Stimulated activated naive CD4-positive, alpha-beta T cell treated with Interleukin-2 at 50 U/mL for 16 hours (primary cell): Measurements from ENCODE around the gene SH3RF1.

ENCODE experiments used
- DNase-seq: peaks from one replicate; lab custom pipeline; 2025; lab: John Stamatoyannopoulos, UW

The SH3RF1 gene

DNA sequence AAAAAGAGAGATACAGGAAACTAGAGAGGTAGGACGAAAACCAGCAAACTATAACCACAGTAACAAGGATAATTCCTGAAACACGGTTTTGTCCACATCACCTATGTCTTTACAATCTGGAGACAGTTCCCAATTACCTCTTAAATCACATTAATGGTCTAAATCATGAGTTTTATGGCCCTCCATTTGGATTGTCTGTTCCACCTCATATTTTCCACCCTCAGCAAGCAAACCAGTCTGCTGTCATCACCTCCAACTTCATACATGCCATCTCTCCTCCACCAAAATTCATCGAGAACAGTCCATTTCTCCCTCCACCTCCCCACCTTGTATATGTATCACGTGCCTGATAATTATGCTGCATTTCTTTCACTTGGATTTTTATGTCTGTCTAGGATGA lies 107.3 kb downstream of the SH3RF1 start:
- DNase-seq, result no peak

DNA sequence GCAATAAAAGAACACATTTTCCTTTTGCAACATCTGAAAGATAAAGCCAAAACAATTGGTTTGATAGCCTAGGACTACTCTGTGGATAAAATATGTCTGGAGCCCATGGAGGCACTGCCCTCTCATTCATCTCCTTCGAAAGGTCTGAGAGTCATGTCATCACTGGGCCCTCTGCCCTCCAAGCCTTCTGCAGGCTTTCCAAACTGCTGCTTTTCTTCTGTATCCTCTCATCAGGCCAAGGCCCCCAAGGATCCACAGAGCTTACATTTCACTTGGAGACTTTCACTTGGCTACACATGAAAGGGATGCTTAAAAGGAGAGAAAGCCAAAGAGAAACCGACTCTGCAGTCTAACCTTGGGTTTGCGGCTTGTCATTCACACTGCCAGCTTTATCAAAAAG lies 109.9 kb downstream of the SH3RF1 start:
- DNase-seq, result no peak

DNA sequence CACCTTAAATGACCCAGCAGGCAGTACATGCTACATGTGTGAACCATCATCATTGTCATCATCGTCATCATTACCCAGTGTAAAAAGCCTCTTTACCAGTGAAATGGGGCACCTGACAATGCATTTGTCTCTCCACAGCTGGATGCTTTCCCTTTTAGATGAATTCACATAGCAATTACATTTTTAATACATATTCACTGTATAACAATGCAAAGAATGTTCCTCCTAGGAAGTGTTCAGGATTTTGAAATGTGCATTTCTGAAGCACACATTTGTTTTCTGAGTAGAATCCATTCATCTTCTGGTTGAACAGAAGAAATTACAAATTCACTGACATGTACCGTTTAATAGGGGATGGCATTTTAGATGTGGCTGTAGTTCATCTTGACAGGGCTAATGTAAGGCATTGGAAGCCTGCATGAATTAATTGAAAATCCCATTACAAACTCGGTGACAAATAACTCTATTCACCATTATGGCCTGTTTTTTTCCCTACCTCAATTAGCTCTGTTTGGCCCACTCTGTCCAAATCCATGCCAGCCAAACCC lies 111.1 kb downstream of the SH3RF1 start:
- DNase-seq, result no peak

DNA sequence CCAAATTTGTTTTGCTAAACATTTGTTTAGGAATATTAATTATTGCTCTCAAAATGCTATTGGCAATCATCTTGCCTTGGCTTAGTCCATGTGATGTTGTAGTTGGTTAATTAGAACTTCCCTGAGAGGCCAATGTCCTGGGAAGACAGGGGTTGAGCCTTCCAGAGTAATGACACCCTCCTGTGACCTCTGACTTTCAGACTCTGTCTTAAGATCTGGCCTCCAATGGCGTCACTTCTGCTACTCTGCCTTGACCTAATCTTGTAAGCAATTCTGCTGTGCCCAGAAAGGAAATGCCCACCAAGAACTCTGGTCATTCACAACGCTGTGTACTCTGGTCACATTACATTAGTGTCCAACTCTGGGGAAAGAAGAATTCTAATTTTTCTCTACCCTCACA lies 111.9 kb downstream of the SH3RF1 start:
- DNase-seq, result no peak

DNA sequence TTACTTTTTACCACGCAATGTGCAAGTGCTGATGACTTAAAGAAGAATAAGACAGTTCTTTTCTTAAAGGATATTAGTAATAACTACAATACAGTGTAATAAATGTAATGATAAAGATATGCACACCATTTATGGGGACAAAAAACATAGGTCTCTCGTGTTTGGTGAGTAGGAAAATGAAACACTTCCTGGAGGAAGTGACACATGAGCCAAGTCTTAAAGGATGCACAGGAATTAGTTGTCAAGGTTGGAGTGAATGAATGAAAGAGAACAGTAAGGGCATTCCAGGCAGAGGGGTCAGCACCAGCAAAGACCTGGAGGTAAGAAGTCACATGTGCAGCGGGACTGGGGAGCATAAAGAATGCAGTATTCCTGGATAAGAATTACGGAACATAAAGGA lies 112.7 kb downstream of the SH3RF1 start:
- DNase-seq, result no peak

DNA sequence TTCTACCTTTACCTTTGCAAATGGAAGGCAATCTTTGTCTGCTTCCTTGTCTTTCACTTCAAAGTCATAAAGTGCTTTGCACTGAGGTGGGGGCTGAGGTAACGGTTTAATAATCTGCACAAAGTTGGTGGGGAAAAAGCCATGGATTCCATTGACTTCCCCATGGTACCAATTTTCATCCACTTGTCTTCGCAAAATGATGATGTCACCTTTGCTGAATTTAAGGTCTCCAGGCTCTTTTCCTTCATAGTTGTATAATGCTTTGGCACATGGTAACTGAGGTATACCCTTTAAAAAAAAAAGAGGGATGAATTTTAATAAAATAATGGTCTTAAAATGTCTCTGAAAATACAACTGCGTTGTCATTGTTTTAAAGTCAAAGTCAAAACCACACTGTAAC lies 114.4 kb downstream of the SH3RF1 start:
- no peak for DNase-seq

DNA sequence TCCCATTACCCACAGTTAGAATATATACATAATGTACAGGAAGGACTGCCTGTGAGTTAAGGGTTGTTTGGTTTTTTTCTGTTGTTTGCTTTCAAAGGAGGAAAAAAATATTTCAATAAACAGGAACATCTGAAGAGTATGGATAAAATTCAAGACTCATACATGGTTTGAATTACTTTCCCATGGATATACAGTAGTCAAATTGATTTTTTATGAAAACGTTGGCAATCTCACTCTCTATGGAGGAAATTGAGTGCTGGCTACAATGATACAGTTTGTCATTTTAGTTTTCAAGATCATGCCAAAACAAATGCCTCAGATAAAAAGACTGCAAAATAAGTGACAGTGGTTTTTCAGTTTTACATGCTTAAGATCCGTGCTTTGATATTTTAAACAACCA lies 116.6 kb downstream of the SH3RF1 start:
- no peak for DNase-seq

DNA sequence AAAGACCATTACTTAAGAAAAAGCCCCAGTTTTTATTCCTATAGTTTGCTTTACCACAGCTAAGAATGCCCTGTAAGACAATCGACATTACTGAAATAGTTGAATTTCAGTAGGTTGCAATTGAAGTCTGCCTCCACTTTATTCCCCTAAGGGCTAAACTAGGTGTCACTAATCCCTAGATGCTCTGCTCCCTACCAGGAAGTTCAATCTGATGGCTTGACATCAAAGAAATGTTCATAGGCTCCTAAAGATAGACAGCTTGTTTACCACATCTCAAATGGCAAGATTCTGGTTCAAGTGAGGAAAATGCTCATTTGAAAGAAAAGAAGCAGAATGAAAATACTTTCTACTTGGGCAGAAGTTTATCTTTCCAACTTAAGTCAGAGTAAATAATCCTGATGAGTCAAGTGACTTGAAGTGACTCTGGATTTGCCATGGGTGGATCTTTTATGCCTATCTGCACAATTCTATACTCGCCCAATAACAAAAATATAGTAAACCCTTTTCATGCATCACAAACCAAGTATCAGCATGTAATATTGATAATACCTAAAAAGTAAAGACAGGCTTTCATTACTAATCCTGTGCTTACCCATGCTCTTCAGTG lies 117.2 kb downstream of the SH3RF1 start:
- DNase-seq, result no peak

DNA sequence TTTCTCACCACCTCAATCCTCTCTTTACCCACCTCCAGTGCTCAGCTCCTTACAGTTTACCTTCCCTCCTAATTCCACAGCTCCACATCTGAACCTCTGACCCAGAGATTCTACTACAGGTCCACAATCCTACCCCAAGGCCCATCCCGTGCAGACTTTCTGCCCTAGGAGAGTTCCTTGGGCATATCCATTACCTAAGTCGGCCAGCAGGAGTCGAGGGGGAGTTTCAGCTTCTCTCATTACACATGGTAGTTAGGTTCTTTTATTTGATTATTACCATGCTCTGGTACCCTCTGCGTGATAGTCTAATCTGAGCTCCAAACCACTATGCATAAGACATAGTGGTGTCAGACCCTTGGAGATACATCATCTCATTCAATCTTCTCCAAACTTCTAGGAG lies 117.9 kb downstream of the SH3RF1 start:
- DNase-seq, result no peak

DNA sequence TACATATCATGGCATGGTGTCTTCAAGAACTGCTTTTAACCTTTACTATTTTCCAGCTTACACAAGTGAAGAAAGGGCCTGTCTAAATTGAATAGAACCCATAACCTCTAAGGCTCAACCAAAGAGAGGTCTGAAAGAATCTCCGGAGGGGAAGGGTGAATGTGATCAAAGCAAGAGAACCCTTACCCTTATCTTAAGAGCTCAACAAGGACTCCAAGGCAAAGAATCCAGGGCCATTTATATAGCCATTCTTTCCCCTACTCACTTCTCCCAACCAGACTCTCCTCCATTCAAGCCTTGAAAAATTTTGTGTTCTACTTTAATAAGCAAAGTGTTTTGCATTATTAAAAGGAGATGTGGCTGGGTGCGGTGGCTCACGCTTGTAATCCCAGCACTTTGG lies 118.7 kb downstream of the SH3RF1 start:
- no peak for DNase-seq

DNA sequence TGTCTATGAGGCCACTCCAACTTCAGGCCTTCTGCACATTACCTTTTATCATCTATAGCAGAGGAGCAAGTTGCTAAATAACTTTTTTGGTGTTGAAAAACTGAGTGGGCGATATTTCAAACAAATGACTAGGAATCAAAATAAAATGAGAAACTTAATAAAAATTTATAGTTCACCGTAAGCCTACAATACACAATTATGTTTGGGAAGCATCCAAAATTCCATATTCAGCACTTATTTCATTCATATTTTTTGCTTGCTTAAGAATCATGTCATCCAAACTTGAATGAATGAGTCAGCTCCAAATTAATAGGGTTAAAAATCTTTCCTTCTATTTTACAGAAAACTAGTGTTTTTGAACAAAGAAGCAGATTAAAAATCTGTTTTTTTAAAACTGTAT lies 119.1 kb downstream of the SH3RF1 start:
- DNase-seq, result no peak

DNA sequence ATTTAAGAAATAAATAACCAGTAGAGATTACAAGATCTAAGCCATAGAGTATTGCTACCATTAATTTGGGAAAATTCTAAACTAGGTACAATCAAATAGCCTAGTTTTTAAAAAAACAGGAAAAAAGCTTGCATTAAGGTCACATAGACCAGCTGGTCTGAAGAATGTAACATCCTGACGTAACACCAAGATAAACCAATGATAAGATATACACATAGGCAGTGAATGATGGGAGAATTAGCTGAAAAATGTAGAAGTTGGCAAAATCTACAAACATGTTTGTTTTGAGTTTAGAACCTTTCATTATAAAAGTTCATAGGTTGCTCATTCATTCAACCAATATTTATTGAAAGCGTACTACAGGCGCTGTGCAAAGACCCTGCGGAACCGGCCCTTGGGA lies 120.0 kb downstream of the SH3RF1 start:
- no peak for DNase-seq

DNA sequence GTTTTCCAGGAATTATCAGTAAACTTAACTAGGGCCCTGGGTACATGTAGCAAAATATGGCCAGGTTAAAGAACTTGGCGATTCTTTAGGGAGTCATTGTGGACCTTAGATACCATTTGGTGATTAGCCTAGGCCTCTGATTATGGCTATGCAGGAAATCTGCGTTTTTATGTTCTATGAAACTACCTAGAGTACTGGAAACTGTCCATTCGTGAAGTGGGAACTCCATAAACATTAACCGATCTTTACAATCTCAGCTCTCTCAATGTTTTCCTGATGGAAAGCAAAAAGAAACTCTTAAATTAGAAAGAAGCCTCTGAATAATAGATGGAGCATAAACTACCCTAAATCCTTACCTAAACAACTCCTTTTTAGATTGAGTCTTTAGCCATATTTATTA lies 121.9 kb downstream of the SH3RF1 start:
- DNase-seq, result no peak

DNA sequence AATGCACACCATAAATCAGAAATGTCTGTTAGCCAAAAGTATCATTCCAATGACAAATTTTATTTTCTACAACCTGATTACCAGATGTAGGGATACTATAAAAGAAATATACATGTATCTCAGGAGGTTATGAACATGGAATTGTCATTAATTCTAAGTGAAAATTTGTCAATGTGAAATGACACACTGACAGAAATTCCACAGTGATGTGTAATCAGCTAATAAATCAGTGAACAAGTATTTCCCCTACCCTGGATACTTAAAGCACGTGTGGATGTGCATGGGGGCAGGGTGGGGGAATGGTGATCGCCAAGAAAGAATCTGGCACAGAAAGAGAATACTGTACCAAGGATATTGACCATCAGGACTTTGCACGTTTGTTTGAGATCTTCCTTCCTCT lies 123.6 kb downstream of the SH3RF1 start:
- no peak for DNase-seq

DNA sequence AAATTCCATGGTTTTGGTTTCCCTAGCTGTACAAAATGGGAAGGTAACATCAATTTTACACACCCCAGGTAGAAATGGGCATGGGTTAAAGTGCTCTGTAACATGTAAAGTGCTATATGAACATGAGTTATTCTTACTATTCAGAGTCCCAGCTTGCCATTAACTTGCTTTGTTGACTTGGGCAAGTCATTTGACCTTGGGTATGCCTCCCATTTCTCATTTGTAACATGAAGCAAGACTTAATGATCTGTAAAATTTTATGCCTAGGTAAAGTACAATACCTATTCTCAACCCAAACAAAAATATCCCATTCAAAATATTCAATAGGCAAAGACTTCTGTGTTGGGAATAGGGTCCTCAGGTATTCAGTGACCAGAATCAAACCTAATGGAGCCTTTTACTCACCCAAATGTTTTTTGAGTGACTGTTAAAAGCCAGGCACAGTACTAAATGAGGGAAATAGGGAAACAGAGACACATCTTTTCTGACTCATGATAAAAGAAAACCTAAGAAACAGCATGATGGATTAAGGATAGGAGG lies 126.6 kb downstream of the SH3RF1 start:
- DNase-seq, result no peak

DNA sequence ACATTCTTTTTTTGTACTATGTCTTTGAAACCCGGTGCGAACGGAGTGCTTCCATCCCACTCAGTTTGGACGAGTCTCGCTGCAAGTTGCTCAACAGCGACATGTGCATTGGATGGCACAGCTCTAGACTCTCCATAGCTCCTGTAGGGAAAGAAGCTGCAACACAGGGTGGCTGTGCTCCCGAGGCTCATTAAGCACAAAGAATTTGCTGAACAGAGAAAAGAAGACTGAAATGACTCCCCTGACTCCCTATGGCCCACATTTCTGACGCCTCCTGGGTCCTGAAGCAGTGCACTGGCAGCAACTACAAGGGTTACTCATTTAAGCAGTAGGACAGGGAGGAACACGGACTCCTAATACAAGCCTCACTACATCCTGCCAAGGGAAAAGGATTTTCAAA lies 127.4 kb downstream of the SH3RF1 start:
- DNase-seq, result no peak

DNA sequence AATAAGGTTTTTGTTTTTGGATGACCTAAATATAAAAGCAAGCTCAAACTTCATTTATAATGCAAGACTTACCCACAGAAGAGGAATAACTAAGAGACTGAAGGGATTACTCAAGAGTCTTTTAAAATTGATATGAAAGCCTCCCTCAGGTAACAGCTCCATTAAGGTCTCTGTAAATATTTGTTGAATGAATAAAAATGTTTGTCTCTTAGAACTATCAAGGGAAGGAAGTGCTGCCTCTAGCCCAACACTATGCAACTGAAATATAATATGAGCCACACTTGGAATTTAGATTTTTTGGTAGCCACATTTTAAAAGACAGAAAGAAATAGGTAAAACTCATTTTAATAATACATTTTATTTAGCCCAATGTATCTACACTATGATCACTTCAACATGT lies 127.8 kb downstream of the SH3RF1 start:
- no peak for DNase-seq

DNA sequence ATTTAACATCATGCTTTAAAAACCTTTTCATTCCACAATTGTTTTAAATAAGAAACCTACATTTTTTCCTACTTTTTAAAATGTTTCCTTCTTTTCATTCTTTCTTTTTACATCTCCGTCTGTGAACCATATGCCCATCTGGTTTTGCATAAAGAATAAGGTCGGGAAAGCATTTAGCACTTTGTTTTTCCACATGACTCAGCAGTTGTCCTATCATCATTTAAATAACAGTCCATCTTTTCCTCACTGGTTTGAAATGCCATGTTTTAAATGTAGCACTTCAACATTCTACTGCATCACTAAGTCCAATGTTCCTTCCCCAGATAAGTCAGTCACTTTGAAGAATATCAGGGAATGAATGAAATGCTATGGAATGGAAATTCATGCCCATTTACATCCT lies 128.4 kb downstream of the SH3RF1 start:
- no peak for DNase-seq

DNA sequence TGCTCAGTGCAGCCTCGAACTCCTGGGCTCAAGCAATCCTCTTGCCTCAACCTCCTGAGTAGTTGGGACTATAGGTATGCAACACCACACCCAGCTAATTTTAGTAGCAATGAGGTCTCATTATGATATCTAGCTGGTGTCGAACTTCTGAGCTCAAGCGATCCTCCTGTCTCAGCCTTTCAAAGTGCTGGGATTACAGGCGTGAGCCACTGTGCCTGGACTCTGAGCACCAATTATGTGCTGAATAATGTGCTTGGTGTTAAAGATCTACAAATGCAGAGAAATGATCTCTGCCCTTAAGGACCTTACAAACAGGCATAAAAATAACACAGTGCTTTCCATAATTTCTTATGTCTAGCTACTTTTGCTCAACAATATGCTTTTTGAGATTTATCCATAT lies 131.7 kb downstream of the SH3RF1 start:
- no peak for DNase-seq

DNA sequence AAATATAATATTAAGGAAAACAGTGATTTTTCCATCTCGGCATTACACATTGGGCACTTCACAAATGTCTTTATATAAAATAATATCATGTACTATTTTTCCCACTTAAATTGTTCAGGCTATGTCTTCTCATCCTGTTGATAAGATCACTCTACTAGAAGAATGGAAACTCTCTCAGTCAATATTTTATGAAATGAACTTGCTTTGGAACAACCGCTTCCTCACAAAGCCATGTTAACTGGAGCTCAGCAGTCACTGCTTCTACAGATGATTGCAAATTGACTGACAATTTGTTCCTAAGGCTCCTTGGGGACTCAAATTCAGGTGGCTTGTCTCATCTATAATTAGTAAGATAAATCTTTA lies 133.2 kb downstream of the SH3RF1 start:
- DNase-seq, result no peak

DNA sequence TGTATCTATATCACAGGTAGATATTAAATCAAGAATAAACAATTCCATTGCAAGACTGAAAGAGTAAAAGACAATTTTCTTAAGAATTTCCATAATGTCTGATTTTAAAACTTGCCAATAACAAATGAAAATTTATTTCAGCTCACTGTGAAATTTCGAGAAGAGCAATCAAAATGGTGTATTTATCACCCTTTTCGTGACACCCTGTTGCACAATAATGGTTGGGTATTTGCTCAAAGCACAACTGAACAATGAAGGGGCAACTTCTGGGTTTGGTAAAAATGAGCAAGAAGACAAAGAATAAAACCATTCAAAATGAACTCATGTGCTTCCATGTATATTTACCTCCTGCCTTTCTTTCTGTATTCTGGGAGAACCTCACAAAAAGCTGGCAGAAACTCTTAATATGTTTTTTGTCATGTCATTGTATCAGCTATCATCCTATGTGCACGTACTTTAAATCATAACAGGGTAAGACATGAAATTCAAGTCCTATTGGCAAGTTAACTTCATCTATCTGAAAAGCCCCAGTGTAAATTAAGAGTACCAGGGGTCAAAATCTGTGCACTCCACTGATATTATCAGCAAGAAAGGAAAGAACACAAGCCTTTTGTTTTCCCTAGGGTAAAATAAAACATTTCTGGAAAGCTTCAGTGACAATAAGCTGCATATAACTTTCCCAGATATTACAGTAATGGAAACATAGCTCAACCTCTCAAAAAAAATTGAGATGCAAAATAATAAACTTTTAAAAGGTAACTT lies 133.8 kb downstream of the SH3RF1 start:
- DNase-seq, result no peak

DNA sequence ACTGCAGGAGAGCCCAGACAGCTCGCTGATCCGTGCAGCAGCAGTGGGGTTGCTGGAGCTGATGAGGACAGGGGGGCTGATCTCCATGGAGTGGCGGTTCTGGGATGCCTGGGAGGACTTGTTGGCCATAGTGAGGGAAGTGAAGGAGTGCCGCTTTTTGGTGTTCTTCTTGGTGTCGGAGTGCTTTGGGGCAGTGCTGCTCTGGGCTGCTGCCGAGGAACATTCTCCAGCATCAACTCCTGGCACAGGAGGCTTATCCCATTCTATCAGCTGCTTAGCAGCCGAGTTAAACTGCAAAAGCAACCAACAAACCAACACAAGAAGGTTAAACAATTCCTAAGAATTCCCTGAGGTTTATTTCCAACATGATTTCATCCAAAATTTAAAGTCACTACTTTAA lies 134.4 kb downstream of the SH3RF1 start:
- DNase-seq, result no peak

DNA sequence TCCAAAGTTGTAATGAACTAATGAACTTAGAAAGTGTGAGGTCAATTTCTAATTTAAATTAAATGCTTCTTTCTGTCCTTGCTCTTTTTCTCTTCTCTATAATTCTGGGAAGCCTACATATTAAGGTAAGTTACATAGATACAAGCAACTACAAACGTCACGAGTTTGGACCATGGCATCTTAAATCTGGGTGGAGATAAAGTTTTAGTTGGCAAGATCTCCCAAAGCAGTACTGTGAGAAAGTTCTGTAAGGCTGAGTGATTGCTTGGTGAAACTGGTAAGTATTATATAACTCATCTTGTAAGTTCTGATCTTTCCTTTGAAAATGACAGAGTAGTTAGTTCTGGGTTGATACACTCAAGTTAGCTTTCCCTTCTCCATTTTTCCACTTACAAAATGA lies 135.0 kb downstream of the SH3RF1 start:
- DNase-seq, result no peak

DNA sequence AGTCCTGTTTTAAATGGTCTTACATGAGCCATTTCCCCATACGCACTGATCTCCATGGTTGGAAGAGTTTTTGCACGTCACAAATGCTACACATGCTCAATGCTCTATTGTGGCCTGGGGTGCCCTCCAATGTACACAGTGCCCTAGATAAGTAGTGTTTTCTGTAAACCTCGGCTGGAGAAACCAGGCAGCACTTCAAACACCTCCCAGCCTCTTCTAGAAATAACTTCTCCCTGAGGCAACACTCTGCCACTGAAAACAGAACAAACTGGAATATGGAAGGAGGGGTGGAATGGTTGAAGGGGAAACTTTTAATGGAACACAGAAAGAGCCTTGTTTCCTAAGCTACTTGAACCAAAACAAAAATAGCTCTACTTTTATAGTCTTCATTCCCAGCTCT lies 136.8 kb downstream of the SH3RF1 start:
- DNase-seq, result no peak
